ENCODE results near the gene AJAP1.
A peak's percentile ranks its signal among the peaks of the same experiment; 100 is the strongest.

Gene AJAP1

DNA sequence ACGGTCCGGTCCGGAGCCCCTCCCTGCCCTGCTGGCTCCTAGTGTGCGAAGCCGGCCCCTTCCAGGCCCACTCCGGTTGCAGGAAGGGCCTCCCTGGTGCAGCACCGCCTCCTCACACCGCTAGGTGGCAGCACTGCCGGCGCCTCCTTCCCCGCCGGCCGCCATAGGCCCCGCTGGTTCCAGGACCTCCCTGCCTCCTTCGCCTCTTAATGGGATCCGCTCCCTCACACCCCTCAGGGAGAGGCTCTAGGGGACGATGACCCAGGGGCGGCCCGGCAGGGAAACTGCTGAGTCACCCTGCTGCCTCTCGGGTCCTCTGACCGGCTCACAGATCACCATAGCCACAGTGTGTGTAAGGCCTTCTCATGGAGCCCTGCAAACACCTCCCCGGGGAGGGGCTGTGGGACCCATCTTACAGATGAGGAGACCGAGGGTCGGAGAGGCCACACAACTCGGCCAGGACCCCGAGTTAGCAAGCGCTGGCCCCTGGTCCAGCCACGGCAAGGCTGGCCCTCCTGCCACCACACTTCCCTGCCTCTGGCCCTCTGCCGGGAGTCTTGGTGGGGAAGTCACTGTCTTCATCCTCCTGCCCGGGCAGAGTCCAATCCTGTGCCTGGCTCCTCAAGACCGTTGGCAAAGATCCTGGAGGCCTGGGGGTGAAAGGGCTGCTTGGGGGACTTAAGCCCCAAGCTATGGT, 1.6 kb upstream of the AJAP1 start:
- no peaks in the 10 kb centered on the region for H3K9me3 ChIP-seq (ENCODE audit: control insufficient read depth, low read depth, low read length)
- H3K9ac ChIP-seq (ENCODE audit: low read length) = no peak overlapping the region
- no peak overlapping the region for H3K4me3 ChIP-seq (ENCODE audit: low read length)
- H3K4me1 ChIP-seq (ENCODE audit: control insufficient read depth, low read depth, low read length) = peaks cover 29% of the 10 kb centered on the region
- no peak overlapping the region for H3K27ac ChIP-seq (ENCODE audit: low read length)
- H3K36me3 ChIP-seq (ENCODE audit: control insufficient read depth, low read depth, low read length) = no peaks in the 10 kb centered on the region
- peaks cover 48% of the 10 kb centered on the region for H3K27me3 ChIP-seq (ENCODE audit: control insufficient read depth, insufficient read depth, low read length)

DNA sequence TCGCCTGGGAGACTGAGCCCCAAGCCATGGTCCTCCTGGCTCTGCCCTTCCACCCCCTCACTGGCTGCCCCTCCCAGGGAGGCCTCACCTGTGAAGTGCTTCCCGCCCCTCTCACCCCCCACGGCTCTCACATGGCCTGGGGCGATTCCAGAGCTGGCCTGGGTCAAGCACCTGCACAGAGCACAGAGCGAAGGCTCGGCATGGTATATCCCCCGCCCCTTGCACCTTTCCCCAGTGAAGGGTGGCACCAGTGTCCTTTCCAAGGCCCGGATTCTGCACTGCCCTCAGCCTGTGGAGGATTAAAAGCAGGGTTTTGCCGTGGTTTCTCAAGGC, 1.1 kb upstream of the AJAP1 start:
- Histone ChIP-seq H3K27me3 (ENCODE audit: control insufficient read depth, insufficient read depth, low read length) (peaks cover 53% of the 10 kb centered on the region), H3K4me3 (ENCODE audit: low read length) (peak overlapping the region; percentile 27), H3K9me3 (ENCODE audit: control insufficient read depth, low read depth, low read length) (no peaks in the 10 kb centered on the region), H3K4me1 (ENCODE audit: control insufficient read depth, low read depth, low read length) (peaks cover 34% of the 10 kb centered on the region), H3K36me3 (ENCODE audit: control insufficient read depth, low read depth, low read length) (no peaks in the 10 kb centered on the region), H3K27ac (ENCODE audit: low read length) (no peak overlapping the region), H3K9ac (ENCODE audit: low read length) (no peak overlapping the region)

DNA sequence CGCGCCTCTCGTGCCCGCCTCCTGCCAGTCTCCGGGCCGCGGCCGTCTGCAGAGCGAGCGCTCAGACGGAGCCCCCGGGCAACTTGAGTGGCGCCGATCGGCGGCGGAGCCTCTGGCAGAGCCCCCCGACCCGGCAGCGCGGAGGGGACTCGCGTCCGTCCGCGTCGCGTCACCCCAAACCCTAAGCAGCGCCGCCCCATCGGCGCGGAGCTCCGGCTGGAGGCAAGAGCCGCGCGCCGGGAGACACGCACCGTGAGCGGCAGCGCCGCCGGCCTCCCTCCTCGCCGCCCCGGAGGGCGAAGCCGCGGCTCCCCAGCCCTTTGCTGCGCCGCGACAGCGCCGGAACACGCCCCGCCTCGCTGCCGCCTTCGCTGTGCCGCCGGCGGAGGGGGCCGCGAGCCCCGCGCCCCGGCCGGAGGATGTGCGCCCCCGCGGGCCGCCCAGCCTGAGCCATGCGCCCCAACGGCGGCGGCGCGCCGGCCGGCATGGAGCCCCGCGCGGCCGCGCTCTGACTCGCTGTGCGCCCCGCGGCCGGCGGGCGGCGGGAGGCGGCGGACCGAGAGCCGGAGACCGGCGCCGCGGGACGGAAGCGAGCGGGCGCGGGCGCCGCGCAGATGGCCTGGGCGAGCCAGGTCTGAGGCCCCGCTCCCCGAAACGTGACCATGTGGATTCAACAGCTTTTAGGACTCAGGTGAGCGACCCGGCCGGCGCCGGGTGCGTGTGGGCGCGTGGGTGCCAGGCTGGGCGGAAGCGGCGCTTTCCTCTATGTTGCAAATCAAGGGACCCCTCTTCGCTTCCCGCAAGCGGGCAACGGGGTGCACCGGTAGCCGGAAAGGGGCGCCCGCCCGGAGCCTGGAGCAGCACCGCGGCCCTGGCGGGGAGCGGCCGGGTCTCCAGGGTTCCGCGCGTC, 610 bp downstream of the AJAP1 start:
- H3K9me3 ChIP-seq (ENCODE audit: control insufficient read depth, low read depth, low read length) = no peaks in the 10 kb centered on the region
- no peak overlapping the region for H3K9ac ChIP-seq (ENCODE audit: low read length)
- H3K4me1 ChIP-seq (ENCODE audit: control insufficient read depth, low read depth, low read length) = peaks cover 47% of the 10 kb centered on the region
- no peaks in the 10 kb centered on the region for H3K36me3 ChIP-seq (ENCODE audit: control insufficient read depth, low read depth, low read length)
- H3K27me3 ChIP-seq (ENCODE audit: control insufficient read depth, insufficient read depth, low read length) = peaks cover 71% of the 10 kb centered on the region
- no peak overlapping the region for H3K27ac ChIP-seq (ENCODE audit: low read length)
- H3K4me3 ChIP-seq (ENCODE audit: low read length) = peak overlapping the region; percentile 48

DNA sequence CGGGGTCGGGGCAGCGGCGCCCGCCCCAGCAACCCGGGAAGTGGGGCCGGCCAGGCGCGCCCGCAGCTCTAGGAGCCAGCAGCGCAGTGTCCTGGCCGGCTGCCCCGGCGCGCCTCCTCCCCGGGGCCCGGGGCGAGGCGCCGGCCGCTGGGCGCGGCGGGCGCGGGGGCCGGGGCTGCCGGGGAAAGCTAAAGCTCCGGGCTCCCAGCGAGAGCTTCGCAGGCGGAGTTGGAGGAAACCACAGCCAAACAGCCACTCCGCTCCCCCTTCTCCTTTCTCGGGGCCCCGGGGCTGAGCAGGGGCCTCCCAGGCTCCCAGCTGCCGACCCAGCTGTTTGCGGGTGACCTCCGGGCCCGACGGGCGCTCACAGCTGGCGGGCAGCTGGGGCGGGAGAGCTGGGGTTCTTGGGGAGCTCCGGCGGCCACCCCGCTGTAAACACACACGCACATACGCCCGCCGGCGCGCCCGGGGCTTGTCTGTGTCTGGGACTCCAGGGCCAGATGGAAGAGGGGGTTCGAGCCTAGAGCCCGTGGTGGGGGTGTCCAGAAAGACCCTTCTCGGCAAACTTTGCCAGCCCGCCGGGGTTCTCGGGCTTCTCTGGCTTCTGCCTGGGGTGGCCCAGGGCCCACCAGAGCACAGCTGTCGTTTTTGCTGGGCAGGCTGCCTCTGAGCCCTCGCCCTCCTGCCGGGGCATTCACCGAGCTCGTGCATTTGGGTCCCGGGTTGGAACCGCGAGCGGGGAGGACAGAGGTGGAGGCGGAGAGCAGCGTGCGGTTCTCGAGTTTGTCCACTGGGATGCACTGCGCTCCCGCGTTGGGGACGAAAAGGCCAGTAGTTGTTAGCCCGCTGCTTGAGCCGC, 1.5 kb downstream of the AJAP1 start:
- no peaks in the 10 kb centered on the region for H3K36me3 ChIP-seq (ENCODE audit: control insufficient read depth, low read depth, low read length)
- H3K9ac ChIP-seq (ENCODE audit: low read length) = no peak overlapping the region
- peaks cover 39% of the 10 kb centered on the region for H3K4me1 ChIP-seq (ENCODE audit: control insufficient read depth, low read depth, low read length)
- no peak overlapping the region for H3K27ac ChIP-seq (ENCODE audit: low read length)
- peaks cover 78% of the 10 kb centered on the region for H3K27me3 ChIP-seq (ENCODE audit: control insufficient read depth, insufficient read depth, low read length)
- peak overlapping the region; percentile 48 for H3K4me3 ChIP-seq (ENCODE audit: low read length)
- H3K9me3 ChIP-seq (ENCODE audit: control insufficient read depth, low read depth, low read length) = no peaks in the 10 kb centered on the region

DNA sequence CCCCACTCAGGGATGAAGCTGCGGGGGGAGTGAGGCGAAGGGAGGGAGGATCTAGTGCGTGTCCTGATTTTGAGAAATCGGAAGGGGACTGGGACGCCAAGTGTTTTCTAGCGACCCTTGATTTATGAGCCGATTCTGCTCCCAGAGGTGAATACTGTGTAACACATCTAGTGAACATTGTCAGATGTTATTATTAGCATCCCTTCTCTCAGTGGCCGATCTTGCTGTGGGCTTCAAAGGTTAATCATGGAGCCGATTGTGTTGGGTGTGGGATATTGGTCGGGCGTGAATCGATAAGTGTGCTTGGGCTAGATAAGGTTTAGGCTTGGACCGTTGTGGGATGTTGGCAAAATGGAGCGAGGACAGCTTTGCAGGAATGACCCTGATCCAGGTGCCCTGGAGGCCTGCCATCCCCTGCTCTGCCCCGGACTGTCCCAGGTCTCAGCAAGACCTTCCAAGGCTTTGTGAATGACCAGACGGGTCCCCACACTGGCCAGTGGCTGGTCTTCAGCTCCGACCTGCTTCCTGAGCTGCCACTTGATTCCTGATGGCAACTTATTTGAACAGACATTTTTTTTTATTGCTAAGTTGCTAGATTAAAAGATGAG, 2.2 kb downstream of the AJAP1 start:
- Histone ChIP-seq H3K27me3 (ENCODE audit: control insufficient read depth, insufficient read depth, low read length) (peaks cover 78% of the 10 kb centered on the region), H3K9ac (ENCODE audit: low read length) (no peak overlapping the region), H3K9me3 (ENCODE audit: control insufficient read depth, low read depth, low read length) (no peaks in the 10 kb centered on the region), H3K4me3 (ENCODE audit: low read length) (peak overlapping the region; percentile 23), H3K36me3 (ENCODE audit: control insufficient read depth, low read depth, low read length) (no peaks in the 10 kb centered on the region), H3K4me1 (ENCODE audit: control insufficient read depth, low read depth, low read length) (peaks cover 39% of the 10 kb centered on the region), H3K27ac (ENCODE audit: low read length) (no peak overlapping the region)

DNA sequence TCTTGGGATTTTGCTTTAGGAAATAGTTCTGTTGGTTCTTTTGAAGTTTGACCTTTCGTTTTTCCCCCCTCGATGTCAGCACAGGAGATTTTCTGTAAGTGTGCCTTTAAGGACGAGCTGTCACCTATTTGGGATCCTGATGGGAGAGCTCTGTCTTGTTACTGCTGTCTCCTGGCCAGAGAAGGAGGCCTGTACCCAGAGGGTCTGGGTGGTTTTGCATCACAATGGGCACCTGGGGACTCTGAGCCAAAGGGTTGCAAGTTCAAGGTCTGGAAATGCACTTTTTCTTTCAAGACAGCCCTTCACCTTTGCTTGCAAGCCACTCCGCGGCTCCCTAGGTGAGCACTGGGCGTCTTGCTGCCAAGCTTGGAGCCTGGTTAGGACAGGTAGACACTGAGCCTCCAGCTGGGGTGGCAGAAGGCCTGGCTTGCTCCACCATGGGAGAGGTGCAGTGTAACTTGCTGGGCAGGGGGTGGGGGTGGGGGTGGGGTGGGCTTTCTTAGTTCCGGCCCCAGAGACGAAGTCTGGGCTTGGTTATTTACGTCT, 2.9 kb downstream of the AJAP1 start:
- Histone ChIP-seq H3K4me1 (ENCODE audit: control insufficient read depth, low read depth, low read length) (peaks cover 39% of the 10 kb centered on the region), H3K36me3 (ENCODE audit: control insufficient read depth, low read depth, low read length) (no peaks in the 10 kb centered on the region), H3K9ac (ENCODE audit: low read length) (no peak overlapping the region), H3K9me3 (ENCODE audit: control insufficient read depth, low read depth, low read length) (no peaks in the 10 kb centered on the region), H3K4me3 (ENCODE audit: low read length) (peak overlapping the region; percentile 23), H3K27ac (ENCODE audit: low read length) (no peak overlapping the region), H3K27me3 (ENCODE audit: control insufficient read depth, insufficient read depth, low read length) (peaks cover 78% of the 10 kb centered on the region)

DNA sequence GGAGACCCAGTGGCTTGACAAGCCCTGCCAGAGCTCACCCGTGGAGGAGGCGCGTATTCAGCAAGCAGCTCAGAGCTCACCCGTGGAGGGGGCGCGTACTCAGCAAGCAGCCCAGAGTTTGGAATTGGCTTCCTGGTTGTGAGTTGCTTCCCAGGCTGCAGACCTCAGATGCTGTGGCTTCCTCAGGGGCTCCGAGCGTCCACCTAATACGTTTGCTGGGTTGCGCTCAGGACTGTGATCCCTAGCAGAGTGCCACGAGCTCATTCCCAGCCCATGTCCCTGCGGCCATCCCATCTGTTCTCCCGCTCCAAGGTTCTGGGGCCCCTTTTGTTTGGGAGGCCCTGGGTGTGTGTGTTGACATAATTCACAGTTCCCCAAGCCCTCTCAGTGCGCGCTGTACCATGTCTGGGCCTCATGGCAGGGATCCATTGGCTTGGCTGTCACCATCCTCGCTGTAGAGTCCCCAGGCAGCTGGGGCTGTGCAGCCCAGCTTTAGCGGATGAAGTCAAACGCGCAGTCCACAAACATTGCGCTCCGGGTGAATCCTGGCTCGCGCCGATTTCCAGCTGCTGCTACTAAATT, 3.6 kb downstream of the AJAP1 start:
- H3K27me3 ChIP-seq (ENCODE audit: control insufficient read depth, insufficient read depth, low read length) = peaks cover 72% of the 10 kb centered on the region

DNA sequence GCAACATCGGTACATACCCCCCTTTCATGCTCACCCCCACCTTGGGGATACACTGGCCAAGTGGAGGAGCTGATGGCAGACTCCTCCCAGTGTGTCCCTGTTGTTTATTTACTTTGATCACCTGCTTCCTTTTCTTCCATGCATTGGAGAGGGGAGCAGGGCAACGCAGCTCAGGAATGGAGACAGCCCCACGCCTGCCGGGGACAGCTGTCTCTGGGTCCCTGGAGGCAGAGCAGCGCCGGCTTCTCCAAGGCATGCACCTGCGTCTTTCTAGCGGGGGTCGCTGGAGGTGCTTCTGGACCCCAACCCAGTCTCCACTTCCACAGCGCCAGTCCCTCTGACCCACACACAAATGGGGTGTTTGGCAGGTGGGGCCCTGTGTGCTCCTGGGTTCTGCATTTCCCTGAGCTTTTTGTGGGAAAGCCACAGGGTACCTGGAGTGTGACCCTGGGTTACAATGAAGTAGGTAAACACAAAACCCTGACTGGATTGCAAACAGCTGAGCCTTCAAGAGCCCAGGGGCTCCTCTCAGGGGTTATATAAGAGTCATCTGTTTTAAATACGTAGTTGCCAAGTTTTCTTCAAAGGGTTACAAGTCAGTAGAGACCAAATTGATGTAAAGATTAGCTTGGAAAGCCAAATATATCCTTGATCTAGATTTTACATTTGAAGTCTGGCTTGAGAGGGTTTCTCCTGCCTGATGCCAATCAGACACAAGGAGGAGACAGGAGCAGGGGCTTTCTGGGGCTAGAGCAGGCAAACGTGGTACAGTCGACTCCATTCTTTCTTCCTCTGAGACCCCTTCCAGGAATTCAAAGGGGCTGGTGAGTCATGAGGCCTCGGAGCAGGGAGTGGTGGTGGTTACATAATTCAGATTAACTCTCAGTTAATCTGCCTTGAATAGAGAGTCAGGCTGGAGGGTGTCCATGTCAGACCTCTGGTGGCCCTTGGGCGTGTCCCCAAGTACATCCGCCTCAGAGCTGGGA, 4.5 kb downstream of the AJAP1 start:
- no peaks in the 10 kb centered on the region for H3K36me3 ChIP-seq (ENCODE audit: control insufficient read depth, low read depth, low read length)
- no peaks in the 10 kb centered on the region for H3K9me3 ChIP-seq (ENCODE audit: control insufficient read depth, low read depth, low read length)
- H3K4me1 ChIP-seq (ENCODE audit: control insufficient read depth, low read depth, low read length) = peaks cover 33% of the 10 kb centered on the region
- H3K4me3 ChIP-seq (ENCODE audit: low read length) = peak overlapping the region; percentile 37
- peaks cover 63% of the 10 kb centered on the region for H3K27me3 ChIP-seq (ENCODE audit: control insufficient read depth, insufficient read depth, low read length)
- H3K27ac ChIP-seq (ENCODE audit: low read length) = no peak overlapping the region
- H3K9ac ChIP-seq (ENCODE audit: low read length) = no peak overlapping the region

More for the DNA sequence above, 3.6 kb downstream of the AJAP1 start:
- peaks cover 39% of the 10 kb centered on the region for H3K4me1 ChIP-seq (ENCODE audit: control insufficient read depth, low read depth, low read length)
- no peaks in the 10 kb centered on the region for H3K36me3 ChIP-seq (ENCODE audit: control insufficient read depth, low read depth, low read length)
- no peak overlapping the region for H3K9ac ChIP-seq (ENCODE audit: low read length)
- H3K9me3 ChIP-seq (ENCODE audit: control insufficient read depth, low read depth, low read length) = no peaks in the 10 kb centered on the region
- H3K4me3 ChIP-seq (ENCODE audit: low read length) = peak overlapping the region; percentile 37
- no peak overlapping the region for H3K27ac ChIP-seq (ENCODE audit: low read length)

DNA sequence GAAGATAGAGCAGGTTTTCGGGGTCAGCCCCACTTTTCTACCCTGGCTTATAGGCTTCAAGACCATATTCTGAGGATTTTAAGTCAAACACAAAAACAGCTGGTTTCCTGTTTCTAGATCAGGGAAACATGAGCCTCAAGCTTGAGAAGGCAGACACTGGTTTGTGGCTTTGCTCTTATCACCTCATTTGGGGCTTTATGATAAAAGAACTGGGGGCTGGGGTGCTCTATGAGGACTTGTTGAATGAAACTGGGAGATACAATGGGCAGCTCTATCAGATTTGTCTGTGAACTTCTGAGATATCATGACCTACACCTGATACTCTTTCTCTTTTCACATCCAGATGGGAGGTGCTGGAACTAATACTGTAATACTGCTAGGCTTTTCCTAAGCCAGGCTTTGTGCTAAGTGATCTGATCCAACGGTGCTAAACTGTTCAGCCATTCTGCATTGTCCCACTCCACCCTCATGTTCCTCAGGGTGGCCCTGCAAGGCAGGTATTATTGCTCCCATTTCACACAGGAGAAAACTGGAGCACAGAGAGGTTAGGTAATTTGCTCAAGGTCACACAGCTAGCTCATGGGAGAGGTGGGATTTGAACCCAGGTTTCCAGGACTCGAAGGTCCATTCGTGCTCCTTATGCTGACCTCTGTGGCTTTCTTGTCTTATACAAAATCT, 6.6 kb downstream of the AJAP1 start:
- H3K36me3 ChIP-seq (ENCODE audit: control insufficient read depth, low read depth, low read length) = no peaks in the 10 kb centered on the region
- H3K9me3 ChIP-seq (ENCODE audit: control insufficient read depth, low read depth, low read length) = no peaks in the 10 kb centered on the region
- peaks cover 33% of the 10 kb centered on the region for H3K4me1 ChIP-seq (ENCODE audit: control insufficient read depth, low read depth, low read length)
- peaks cover 47% of the 10 kb centered on the region for H3K27me3 ChIP-seq (ENCODE audit: control insufficient read depth, insufficient read depth, low read length)
- H3K9ac ChIP-seq (ENCODE audit: low read length) = no peak overlapping the region
- no peak overlapping the region for H3K27ac ChIP-seq (ENCODE audit: low read length)
- H3K4me3 ChIP-seq (ENCODE audit: low read length) = no peak overlapping the region

DNA sequence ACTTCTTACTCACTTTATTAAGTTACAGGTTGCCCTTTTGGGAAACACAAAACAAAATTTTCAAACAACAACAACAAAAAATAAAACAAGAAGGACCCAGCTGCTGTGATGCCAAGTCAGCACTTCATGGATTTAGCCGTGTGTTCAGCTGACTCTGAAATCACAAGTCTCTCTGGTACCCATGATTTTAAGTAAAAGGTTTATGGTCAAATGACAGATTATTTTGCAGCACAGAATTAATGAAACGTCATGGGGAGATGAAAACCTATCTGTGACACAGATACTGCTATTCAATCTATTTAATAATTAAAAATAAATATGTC, 7.1 kb downstream of the AJAP1 start:
- H3K9ac ChIP-seq (ENCODE audit: low read length) = no peak overlapping the region
- H3K27ac ChIP-seq (ENCODE audit: low read length) = no peak overlapping the region
- H3K27me3 ChIP-seq (ENCODE audit: control insufficient read depth, insufficient read depth, low read length) = peaks cover 42% of the 10 kb centered on the region
- no peaks in the 10 kb centered on the region for H3K36me3 ChIP-seq (ENCODE audit: control insufficient read depth, low read depth, low read length)
- no peaks in the 10 kb centered on the region for H3K9me3 ChIP-seq (ENCODE audit: control insufficient read depth, low read depth, low read length)
- peaks cover 30% of the 10 kb centered on the region for H3K4me1 ChIP-seq (ENCODE audit: control insufficient read depth, low read depth, low read length)
- no peak overlapping the region for H3K4me3 ChIP-seq (ENCODE audit: low read length)

Data from iPS-18a (cell line).